GM19025 (cell line): Measurements from ENCODE around the gene TMEM270.
"Not testable (repeated sequence)": the region's sequence is repeated elsewhere in the genome, so short reads cannot be mapped to it uniquely, and the experiment has no call there.

Experiments
- ATAC-seq: cut with Tn5 transposase; IDR thresholded peaks from one replicate; pipeline ENCODE4 v1.9.1; 2021; ENCODE audit warnings: mild to moderate bottlenecking, low read depth, moderate library complexity; ENCODE audit not compliant: unreplicated experiment

Gene TMEM270

DNA sequence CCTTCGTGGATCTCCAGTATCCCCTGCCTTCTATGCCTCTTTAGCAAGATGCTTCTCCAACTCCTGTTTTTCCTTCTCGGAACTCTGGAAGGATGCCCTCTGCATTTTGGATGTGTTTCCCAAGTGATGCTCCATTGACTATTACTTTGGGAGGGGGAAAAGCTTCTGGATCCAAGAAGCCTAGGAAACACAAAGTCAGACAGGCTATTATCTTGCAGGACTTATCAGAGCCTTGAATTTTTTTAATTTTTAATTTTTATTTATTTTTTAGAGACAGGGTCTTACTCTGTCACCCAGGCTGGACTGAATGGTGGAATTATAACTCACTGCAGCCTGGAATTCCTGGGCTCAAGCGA, 21.1 kb downstream of the TMEM270 start:
- no peak for ATAC-seq

DNA sequence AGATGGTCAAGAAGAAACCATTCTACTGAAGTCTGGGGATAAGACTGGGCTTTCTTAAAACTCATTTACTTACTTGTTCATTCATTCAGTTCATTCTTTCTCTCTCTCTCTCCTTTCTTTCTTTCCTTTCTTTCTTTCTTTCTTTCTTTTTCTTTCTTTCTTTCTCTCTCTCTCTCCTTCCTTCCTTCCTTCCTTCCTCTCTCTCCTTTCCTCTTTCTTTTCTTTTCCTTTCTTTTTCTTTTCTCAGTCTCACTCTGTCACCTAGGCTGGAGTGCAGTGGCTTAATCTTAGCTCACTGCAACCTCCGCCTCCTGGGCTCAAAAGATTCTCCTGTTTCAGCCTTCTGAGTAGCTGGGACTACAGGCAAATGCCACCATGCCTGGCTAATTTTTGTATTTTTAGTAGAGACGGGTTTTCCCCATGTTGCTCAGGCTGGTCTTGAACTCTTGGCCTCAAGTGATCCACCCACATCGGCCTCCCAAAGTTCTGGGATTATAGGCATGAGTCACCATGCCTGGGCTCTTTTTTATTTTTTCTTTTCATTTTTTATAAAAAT, 24.0 kb downstream of the TMEM270 start:
- not testable (repeated sequence) for ATAC-seq

DNA sequence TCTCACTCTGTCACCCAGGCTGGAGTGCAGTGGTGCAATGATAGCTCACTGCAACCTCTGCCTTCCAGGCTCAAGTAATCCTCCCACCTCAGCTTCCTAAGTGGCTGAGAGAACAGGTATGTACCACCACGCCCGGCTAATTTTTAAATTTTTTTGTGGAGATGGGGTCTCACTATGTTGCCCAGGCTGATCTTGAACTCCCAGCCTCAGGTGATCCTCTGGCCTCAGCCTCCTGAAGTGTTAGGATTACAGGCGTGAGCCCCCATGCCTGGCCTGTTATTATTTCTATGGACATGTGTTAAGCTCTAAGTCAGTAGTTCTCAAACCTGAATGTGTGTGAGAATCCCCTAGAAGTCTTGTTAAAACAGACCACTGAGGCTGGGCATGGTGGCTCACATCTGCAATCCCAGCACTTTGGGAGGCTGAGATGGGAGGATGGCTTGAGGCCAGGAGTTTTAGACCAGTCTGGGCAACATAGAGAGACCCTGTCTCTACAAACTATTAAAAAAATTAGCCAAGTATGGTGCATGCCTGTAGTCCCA, 24.5 kb downstream of the TMEM270 start:
- ATAC-seq: no peak

DNA sequence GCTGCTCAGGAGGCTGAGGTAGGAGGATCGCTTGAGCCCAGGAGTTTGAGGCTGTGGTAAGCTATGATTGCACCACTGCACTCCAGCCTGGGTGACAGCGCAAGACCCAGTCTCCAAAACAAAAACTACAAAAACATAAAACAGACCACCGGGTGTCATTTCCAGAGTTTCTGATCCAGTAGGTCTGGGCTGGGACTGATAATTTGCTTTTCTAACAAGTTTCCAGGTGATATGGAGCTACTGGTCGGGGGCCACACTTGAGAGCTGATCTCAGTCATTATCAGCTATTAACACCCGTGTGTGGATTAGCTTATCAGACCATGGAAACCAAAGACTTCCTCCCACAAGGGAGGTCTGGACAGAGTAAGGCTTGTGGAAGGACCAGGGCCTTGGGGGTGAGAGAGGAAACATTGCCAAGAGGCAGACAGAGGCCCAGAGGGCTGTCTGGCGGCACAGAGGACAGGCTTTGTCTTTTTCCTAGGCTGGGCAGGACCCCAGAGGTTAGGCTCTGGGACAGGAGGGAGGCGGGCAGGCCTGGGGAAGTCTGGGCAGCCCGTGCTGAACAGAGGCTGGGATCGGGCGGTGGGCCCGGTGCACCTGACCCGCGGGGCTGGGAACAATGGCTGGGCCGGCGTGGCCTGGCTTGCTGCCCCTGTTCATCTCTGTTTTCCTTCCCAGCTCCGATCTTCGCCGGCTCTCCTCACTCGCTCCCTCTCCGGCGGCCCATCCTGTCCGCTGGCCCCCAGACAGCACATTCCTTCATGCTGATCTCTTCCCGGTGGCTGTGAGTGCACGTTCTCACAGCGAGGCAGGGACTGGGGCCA, 25.2 kb downstream of the TMEM270 start:
- ATAC-seq: no peak

DNA sequence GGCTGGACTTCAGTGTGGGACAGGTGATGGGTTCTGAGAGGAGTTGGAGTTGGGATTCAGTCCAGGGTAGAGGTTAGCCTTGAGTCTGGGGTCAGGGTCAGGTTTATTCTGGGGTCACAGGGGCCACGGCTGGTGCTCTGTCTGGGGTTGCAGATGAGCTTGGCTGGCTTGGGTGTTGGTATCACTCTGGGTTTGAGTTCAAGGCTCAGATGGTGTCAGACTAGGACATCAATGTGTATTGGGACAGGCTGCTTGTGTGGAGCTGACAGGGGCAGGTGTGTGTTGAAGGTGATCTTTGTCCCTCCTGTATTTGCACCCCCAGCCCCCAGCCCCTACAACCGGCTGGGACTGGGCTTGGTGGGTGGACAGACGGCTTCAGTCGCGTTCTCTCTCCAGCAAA, 26.8 kb downstream of the TMEM270 start:
- ATAC-seq: no peak

GRCh38 chr7:73888959-73889358, 28.0 kb downstream of the TMEM270 start:
- ATAC-seq: no peak

- ATAC-seq: no peak
These were observed 29.7 kb downstream of the TMEM270 start for GRCh38 chr7:73890555-73891147.

DNA sequence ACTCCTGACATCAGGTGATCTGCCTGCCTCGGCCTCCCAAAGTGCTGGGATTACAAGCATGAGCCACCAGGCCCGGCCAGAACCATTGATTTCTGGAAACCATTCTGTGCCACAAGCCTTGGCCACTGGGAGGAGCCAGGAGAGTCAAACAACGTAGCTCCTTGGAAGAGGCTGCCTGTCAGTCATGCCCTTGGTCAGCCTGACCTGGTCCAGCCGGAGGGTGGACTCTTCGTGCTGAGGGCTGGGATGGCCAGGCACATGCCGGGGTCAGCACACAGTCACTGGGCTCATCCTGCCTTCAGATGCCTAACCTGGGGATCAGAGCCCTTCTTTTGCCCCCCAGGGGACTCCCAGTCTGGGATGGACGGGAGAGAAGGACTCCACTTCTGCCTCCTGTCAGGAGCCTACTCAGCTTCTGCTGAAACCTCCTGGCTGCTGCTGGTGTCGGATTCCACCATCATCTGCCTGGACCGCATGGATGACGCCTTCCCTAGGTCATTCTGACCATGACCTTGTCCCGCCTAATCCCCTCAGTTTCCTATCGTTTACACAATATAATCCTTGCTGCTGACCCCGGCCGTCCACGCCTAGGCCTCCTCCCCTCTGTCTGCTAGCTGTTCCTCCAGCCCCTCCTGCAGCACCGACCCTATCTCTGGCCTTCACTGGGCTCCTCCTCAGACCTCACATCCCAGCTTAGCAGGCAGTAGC, 30.4 kb downstream of the TMEM270 start:
- ATAC-seq: no peak

GRCh38 chr7:73892003-73892999, 31.3 kb downstream of the TMEM270 start:
- ATAC-seq: no peak

- ATAC-seq: no peak
These were observed 32.6 kb downstream of the TMEM270 start for GRCh38 chr7:73893342-73894101.

- no peak for ATAC-seq
These were observed 33.2 kb downstream of the TMEM270 start for GRCh38 chr7:73894166-73894565.

DNA sequence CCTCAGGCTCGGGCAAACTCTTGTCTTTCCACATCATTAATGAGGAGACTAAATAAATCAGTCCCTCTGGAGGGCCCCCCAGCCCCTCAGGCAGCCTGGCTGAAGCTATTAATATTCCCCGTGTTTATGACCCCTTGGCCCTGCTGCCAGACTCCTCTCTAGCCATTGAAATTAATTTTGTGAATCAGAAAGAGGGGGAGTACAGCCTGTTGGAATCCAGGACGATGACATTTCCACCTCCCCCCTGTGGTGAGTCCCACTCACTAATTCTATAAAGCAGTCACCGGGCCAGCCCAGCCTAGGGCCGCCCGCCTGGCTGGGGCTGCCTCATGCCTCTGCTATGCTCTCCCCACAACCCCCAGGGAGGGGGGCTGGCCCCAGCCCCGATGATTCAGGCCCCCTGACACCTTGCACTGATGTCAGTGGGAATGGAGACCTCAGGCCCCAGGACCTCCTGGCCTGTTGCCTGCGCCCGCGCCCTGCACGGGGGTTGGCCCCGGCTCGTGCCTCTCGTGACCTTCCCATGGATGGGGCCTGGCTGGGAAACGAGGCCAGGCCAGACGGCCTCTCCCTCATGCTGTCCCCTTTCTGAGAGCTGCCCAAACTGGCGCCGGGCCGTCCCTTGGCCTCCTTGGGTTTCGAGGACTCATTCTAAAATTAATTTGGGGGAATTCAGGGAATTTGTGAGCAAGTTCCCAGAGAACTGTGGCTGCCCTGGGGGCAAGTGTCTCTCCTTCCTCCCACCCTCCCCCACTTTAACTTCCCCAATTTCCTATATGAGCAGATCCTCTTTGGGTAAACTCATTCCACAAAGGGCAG, 34.0 kb downstream of the TMEM270 start:
- ATAC-seq: no peak

GRCh38 chr7:73895626-73896025, 34.7 kb downstream of the TMEM270 start:
- ATAC-seq: no peak

GRCh38 chr7:73896454-73896853, 35.5 kb downstream of the TMEM270 start:
- ATAC-seq: no peak

DNA sequence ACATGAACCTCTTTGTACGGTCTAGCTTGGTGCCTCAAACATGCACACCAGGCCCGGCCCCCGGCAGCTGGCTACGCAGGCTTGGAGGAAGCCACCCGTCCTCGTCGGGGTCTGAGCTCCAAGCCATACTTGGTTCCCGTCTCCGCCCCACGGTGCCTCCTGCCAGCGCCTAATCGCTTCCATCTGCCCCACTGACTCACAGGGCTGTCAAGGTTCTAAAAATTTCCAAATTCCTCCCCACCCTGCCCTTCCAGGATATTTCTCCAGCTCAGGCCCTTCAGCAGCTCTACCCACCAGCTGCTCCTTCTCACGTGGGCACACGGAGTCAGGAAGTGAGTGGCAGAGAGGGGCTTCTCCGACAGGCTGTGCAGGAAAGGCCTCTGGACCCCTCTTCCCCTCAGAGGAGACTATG, 38.8 kb downstream of the TMEM270 start:
- no peak for ATAC-seq

DNA sequence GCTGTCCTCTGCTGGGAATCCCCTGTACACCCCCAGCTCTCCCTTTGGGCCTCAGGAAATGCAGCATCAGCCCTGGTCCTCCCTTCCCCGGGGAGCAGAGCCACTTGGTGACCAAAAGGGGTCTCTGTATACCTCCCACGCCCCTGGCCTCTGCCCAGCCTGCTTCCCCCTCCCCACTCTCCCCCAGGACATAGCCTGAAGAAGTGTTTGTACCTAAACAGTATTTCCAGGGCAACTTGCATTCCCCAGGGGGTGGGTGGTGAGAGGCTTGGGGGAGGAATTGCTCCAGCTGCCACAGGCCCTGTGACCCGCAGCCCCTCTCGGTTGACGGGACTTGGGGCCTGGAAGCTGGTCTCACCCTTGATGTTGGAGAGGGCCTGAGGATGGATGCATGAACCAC, 39.3 kb downstream of the TMEM270 start:
- ATAC-seq: no peak

- ATAC-seq: no peak
These were observed 40.4 kb downstream of the TMEM270 start for GRCh38 chr7:73901231-73901822.
